ENCODE results near the gene ATP1A2. TPM values are rescaled to one million over a fixed set of nuclear protein-coding genes. Genes with fewer than 3 reads are reported as not detected.
A peak's percentile ranks its signal among the peaks of the same experiment; 100 is the strongest.
"Not testable (repeated sequence)": the region's sequence is repeated elsewhere in the genome, so short reads cannot be mapped to it uniquely, and the experiment has no call there.

ATP1A2 gene
- total RNA-seq, 6 experiments from 2014 or later, result 0.09 to 0.17 (median 0.14) TPM; not detected in 1

GRCh38 chr1:160122978-160123495 lies 7.5 kb downstream of the ATP1A2 start:
- H3K27me3 Mint-ChIP-seq (ENCODE audit: insufficient read depth), result peaks cover 3% of the 10 kb centered on the region
- no peak overlapping the region for H3K4me3 Mint-ChIP-seq
- H3K36me3 Mint-ChIP-seq (ENCODE audit: low read depth), result no peaks in the 10 kb centered on the region
- H3K27ac Mint-ChIP-seq, result no peak overlapping the region
- DNase-seq, result no peak
- TF ChIP-seq, protein P1, sequence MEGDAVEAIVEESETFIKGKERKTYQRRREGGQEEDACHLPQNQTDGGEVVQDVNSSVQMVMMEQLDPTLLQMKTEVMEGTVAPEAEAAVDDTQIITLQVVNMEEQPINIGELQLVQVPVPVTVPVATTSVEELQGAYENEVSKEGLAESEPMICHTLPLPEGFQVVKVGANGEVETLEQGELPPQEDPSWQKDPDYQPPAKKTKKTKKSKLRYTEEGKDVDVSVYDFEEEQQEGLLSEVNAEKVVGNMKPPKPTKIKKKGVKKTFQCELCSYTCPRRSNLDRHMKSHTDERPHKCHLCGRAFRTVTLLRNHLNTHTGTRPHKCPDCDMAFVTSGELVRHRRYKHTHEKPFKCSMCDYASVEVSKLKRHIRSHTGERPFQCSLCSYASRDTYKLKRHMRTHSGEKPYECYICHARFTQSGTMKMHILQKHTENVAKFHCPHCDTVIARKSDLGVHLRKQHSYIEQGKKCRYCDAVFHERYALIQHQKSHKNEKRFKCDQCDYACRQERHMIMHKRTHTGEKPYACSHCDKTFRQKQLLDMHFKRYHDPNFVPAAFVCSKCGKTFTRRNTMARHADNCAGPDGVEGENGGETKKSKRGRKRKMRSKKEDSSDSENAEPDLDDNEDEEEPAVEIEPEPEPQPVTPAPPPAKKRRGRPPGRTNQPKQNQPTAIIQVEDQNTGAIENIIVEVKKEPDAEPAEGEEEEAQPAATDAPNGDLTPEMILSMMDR (IDR thresholded peaks at IDR 0.05), result no peak
- peaks cover 40% of the 10 kb centered on the region for H3K4me1 Mint-ChIP-seq (ENCODE audit: low read depth)
- H3K9me3 Mint-ChIP-seq, result no peaks in the 10 kb centered on the region

- H3K27ac Mint-ChIP-seq, result no peak overlapping the region
- H3K9me3 Mint-ChIP-seq, result no peaks in the 10 kb centered on the region
- H3K4me1 Mint-ChIP-seq (ENCODE audit: low read depth), result peaks cover 46% of the 10 kb centered on the region
- no peak for DNase-seq
- no peaks in the 10 kb centered on the region for H3K36me3 Mint-ChIP-seq (ENCODE audit: low read depth)
- H3K4me3 Mint-ChIP-seq, result no peak overlapping the region
- TF ChIP-seq, protein P1 (IDR thresholded peaks at IDR 0.05), result no peak
- no peaks in the 10 kb centered on the region; the same call in none of the 2 replicates for H3K27me3 Mint-ChIP-seq (ENCODE audit: insufficient read depth)
These were observed 8.2 kb downstream of the ATP1A2 start for GRCh38 chr1:160123726-160124125.

DNA sequence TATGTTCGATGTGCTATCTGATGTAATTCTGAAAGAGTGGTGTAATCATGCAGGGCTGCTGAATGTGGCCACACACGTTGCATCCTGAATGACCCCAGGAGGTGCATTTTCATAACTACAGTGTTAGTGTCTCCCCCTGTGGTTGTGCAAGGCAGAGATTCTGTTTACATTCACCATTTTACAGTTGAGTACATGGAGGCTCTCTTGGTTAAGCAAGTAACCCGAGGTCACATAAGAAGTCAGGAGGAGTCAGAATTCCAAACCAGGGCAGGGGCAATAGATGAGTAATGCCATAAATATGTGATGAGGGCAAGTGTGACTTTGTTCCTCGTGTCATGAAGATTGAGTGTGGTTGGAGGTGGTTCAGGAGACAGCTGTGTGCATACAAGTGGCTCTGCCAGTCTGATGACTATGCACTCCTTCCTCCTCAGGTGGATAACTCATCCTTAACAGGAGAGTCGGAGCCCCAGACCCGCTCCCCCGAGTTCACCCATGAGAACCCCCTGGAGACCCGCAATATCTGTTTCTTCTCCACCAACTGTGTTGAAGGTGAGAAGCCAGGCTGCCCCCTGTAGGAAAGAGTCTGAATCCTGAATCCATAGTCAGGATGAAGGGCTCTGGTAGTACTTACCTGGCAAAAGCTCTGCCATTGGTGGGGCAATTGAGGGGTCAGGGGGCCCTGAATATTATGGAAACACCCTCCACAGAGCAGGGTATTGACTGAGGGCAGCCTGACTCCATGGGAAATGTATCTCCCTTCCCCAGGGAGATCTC lies 9.3 kb downstream of the ATP1A2 start:
- DNase-seq, result peak; percentile 82
- H3K9me3 Mint-ChIP-seq, result no peaks in the 10 kb centered on the region
- H3K27me3 Mint-ChIP-seq (ENCODE audit: insufficient read depth), result peaks cover under 1% of the 10 kb centered on the region
- peak overlapping the region; percentile 59 for H3K27ac Mint-ChIP-seq
- H3K36me3 Mint-ChIP-seq (ENCODE audit: low read depth), result no peaks in the 10 kb centered on the region
- no peak overlapping the region for H3K4me3 Mint-ChIP-seq
- H3K4me1 Mint-ChIP-seq (ENCODE audit: low read depth), result peaks cover 52% of the 10 kb centered on the region
- TF ChIP-seq, protein P1 (IDR thresholded peaks at IDR 0.05), result peak; percentile 55

DNA sequence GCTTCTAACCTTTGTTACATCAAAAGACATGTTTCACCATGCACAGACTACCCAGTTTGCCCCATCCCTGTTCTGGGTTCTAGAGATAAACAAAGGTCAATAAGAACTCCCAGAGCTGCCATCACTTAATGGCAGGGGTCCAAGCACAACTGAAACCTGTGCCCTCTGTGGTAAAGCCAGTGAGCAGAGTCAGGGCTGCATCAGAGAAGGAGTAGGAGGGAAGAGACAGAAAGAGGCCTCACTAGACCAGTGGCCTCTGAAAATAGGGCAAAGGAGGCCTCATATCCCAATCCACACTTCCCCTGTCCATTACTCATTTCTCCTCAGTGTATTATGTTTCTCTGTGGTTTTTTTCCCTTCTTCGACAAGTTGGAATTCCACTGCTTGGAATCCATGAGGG lies 10.2 kb downstream of the ATP1A2 start:
- TF ChIP-seq, protein P1 (IDR thresholded peaks at IDR 0.05), result no peak
- Mint-ChIP-seq H3K4me3 (no peak overlapping the region), H3K9me3 (no peaks in the 10 kb centered on the region), H3K27me3 (ENCODE audit: insufficient read depth) (peaks cover 6% of the 10 kb centered on the region), H3K27ac (peak overlapping the region; percentile 66; the same call in 1 of the 2 replicates), H3K36me3 (ENCODE audit: low read depth) (no peaks in the 10 kb centered on the region), H3K4me1 (ENCODE audit: low read depth) (peaks cover 46% of the 10 kb centered on the region)
- DNase-seq, result peak; percentile 17

- not testable (repeated sequence) for H3K36me3 Mint-ChIP-seq (ENCODE audit: low read depth); H3K9me3 Mint-ChIP-seq; H3K27me3 Mint-ChIP-seq (ENCODE audit: insufficient read depth); H3K27ac Mint-ChIP-seq; DNase-seq; H3K4me3 Mint-ChIP-seq
- H3K4me1 Mint-ChIP-seq (ENCODE audit: low read depth), result peaks cover 46% of the 10 kb centered on the region
These were observed 10.8 kb downstream of the ATP1A2 start for GRCh38 chr1:160126342-160126741.

- peaks cover 20% of the 10 kb centered on the region for H3K27me3 Mint-ChIP-seq (ENCODE audit: insufficient read depth)
- DNase-seq, result no peak
- no peak overlapping the region for H3K27ac Mint-ChIP-seq
These were observed 11.8 kb downstream of the ATP1A2 start for GRCh38 chr1:160127381-160127780.

More at GRCh38 chr1:160127381-160127780, 11.8 kb downstream of the ATP1A2 start:
- Mint-ChIP-seq H3K9me3 (no peaks in the 10 kb centered on the region), H3K36me3 (ENCODE audit: low read depth) (no peaks in the 10 kb centered on the region), H3K4me3 (no peak overlapping the region), H3K4me1 (ENCODE audit: low read depth) (peaks cover 46% of the 10 kb centered on the region)
- TF ChIP-seq, protein P1 (IDR thresholded peaks at IDR 0.05), result no peak

Measured in HFFc6 (cell line).